HG02973 (cell line): ENCODE measurements around the gene SBNO2.

Experiments
- ATAC-seq: cut with Tn5 transposase; IDR thresholded peaks from one replicate; pipeline ENCODE4 v1.9.1; 2021; ENCODE audit warnings: moderate library complexity; ENCODE audit not compliant: unreplicated experiment

SBNO2 gene

GRCh38 chr19:1090731-1091543 is 83.1 kb downstream of the SBNO2 start:
- ATAC-seq: no peak

GRCh38 chr19:1089891-1090290 is 84.2 kb downstream of the SBNO2 start:
- ATAC-seq: no peak

- no peak for ATAC-seq
Measured at GRCh38 chr19:1089126-1089771, 84.8 kb downstream of the SBNO2 start.

GRCh38 chr19:1088416-1089010 is 85.6 kb downstream of the SBNO2 start:
- no peak for ATAC-seq

- ATAC-seq: no peak
Measured at GRCh38 chr19:1087813-1088415, 86.2 kb downstream of the SBNO2 start.

- no peak for ATAC-seq
Measured at GRCh38 chr19:1086613-1087012, 87.5 kb downstream of the SBNO2 start.

GRCh38 chr19:1085676-1086442 is 88.2 kb downstream of the SBNO2 start:
- ATAC-seq: no peak

GRCh38 chr19:1085053-1085658 is 88.9 kb downstream of the SBNO2 start:
- ATAC-seq: no peak

- no peak for ATAC-seq
Measured at GRCh38 chr19:1084024-1084868, 89.8 kb downstream of the SBNO2 start.

- no peak for ATAC-seq
Measured at GRCh38 chr19:1082928-1083816, 90.9 kb downstream of the SBNO2 start.

- no peak for ATAC-seq
Measured at GRCh38 chr19:1082165-1082927, 91.7 kb downstream of the SBNO2 start.

GRCh38 chr19:1081301-1082164 is 92.5 kb downstream of the SBNO2 start:
- no peak for ATAC-seq

GRCh38 chr19:1080360-1081161 is 93.5 kb downstream of the SBNO2 start:
- no peak for ATAC-seq

- ATAC-seq: no peak
Measured at GRCh38 chr19:1079566-1080111, 94.4 kb downstream of the SBNO2 start.

- peak; percentile 49 for ATAC-seq
Measured at GRCh38 chr19:1076951-1077350, 97.1 kb downstream of the SBNO2 start.

- ATAC-seq: no peak
Measured at GRCh38 chr19:1076046-1076386, 98.1 kb downstream of the SBNO2 start.
